OCI-LY7 (cell line): ENCODE measurements around the gene BARX2. TPM values are rescaled to one million over a fixed set of nuclear protein-coding genes. Genes with fewer than 3 reads are reported as not detected.
"Not testable (repeated sequence)": the region's sequence is repeated elsewhere in the genome, so short reads cannot be mapped to it uniquely, and the experiment has no call there.

ENCODE experiments used
- BruUV-seq: library from RNA; stranded (reverse); fragments of 400-500 nt; replicated peaks from 2 replicates; lab custom pipeline; 2021; lab: Mats Ljungman, UMichigan
- CTCF ChIA-PET: fragments of 300-600 bp; sonication (Branson Sonifier 250); formaldehyde crosslinking; loops from one replicate; lab custom pipeline; 2022; ENCODE audit warnings: antibody characterized with exemption; ENCODE audit not compliant: unreplicated experiment; lab: Charles Lee
- POLR2A ChIA-PET: fragments of 300-600 bp; sonication (Branson Sonifier 250); formaldehyde crosslinking; loops from one replicate; lab custom pipeline; 2022; ENCODE audit warnings: antibody characterized with exemption; lab: Charles Lee
- DNase-seq: peaks from one replicate; pipeline ENCODE4 v3.0.0-alpha.2; 2015; ENCODE audit warnings: low spot score
- H2AFZ ChIP-seq: fragments of 200-600 bp; sonication (generic), shearing (Covaris generic); 2 replicates; pipeline ENCODE4 v1.6.1; 2014; ENCODE audit warnings: mild to moderate bottlenecking, antibody characterized with exemption, low read length, moderate library complexity
- H3K27ac ChIP-seq: fragments of 200-600 bp; sonication (generic); 2 replicates; pipeline ENCODE4 v1.5.1; 2014; ENCODE audit warnings: mixed run types, low read depth, mild to moderate bottlenecking, moderate library complexity, low read length, inconsistent platforms; ENCODE audit not compliant: poor library complexity, severe bottlenecking
- H3K36me3 ChIP-seq: fragments of 200-600 bp; sonication (generic); 2 replicates; pipeline ENCODE4 v1.6.1; 2014; ENCODE audit warnings: mild to moderate bottlenecking, antibody characterized with exemption, low read length, moderate library complexity, mixed read lengths; ENCODE audit not compliant: insufficient read depth
- H3K4me1 ChIP-seq: fragments of 200-600 bp; sonication (generic); 2 replicates; pipeline ENCODE4 v1.5.1; 2014; ENCODE audit warnings: mild to moderate bottlenecking, low read length; ENCODE audit not compliant: insufficient read depth, poor library complexity, severe bottlenecking
- H3K4me2 ChIP-seq: fragments of 200-600 bp; sonication (generic); 2 replicates; pipeline ENCODE4 v1.6.1; 2014; ENCODE audit warnings: mild to moderate bottlenecking, low read length
- H3K4me3 ChIP-seq: fragments of 200-600 bp; sonication (generic); 2 replicates; pipeline ENCODE4 v1.5.1; 2014; ENCODE audit warnings: mild to moderate bottlenecking, low read depth, low read length; ENCODE audit not compliant: poor library complexity, severe bottlenecking
- H3K79me2 ChIP-seq: fragments of 200-600 bp; sonication (generic); 2 replicates; pipeline ENCODE4 v1.6.1; 2016; ENCODE audit warnings: low read depth, mild to moderate bottlenecking, low read length, moderate library complexity, mixed read lengths; ENCODE audit not compliant: insufficient read depth
- H3K9me2 ChIP-seq: fragments of 200-600 bp; sonication (generic); 2 replicates; pipeline ENCODE4 v1.6.1; 2016; ENCODE audit warnings: mild to moderate bottlenecking, low read length, mixed read lengths; ENCODE audit not compliant: insufficient read depth
- H3K9me3 ChIP-seq: fragments of 200-600 bp; sonication (generic); 2 replicates; pipeline ENCODE4 v1.6.1; 2014; ENCODE audit warnings: mild to moderate bottlenecking, mixed run types, low read length, mixed read lengths
- H4K20me1 ChIP-seq: fragments of 200-600 bp; sonication (generic); 2 replicates; pipeline ENCODE4 v1.6.1; 2014; ENCODE audit warnings: mild to moderate bottlenecking, antibody characterized with exemption, low read length, moderate library complexity, mixed read lengths; ENCODE audit not compliant: insufficient read depth
- CTCF ChIP-seq: fragments of 200-600 bp; sonication (generic); conservative IDR thresholded peaks from 2 replicates; pipeline ENCODE4 v1.5.1; 2014; ENCODE audit warnings: mild to moderate bottlenecking, antibody characterized with exemption, low read length, moderate library complexity, mixed read lengths
- EZH2phosphoT487 ChIP-seq: fragments of 200-600 bp; sonication (generic); IDR thresholded peaks from 2 replicates; pipeline ENCODE4 v1.6.1; 2018; ENCODE audit warnings: low read depth, borderline replicate concordance, mild to moderate bottlenecking, mixed run types, antibody characterized with exemption, low read length, moderate library complexity, mixed read lengths
- intact Hi-C: fragments of 100-400 bp; cut with micrococcal nuclease; formaldehyde crosslinking; loops from one replicate; pipeline ENCODE4 v1.10.0; 2022; ENCODE audit not compliant: unreplicated experiment
- total RNA-seq, 2 experiments: library from RNA; depleted of rRNA in 1 of 2; stranded (reverse); fragments of >200 nt in 1 of 2; shearing (Covaris generic) in 1 of 2; gene quantifications; 2 replicates each; pipeline ENCODE4 v1.2.3, GENCODE V29; 2014 to 2022

Gene BARX2
- total RNA-seq, 2 experiments from 2014 or later, result 0.06 to 0.23 TPM

- H3K4me3 ChIP-seq, result no peak overlapping the region
- no peaks in the 10 kb centered on the region for H3K9me3 ChIP-seq
Observed at GRCh38 chr11:129333873-129334272, 41.8 kb upstream of the BARX2 start.

GRCh38 chr11:129344301-129344940, 31.2 kb upstream of the BARX2 start:
- POLR2A ChIA-PET, result not testable (repeated sequence)

More at GRCh38 chr11:129333873-129334272, 41.8 kb upstream of the BARX2 start:
- Histone ChIP-seq H3K4me2 (no peak overlapping the region), H3K4me1 (no peaks in the 10 kb centered on the region), H3K9me2 (no peaks in the 10 kb centered on the region), H4K20me1 (no peaks in the 10 kb centered on the region), H3K79me2 (no peaks in the 10 kb centered on the region), H3K27ac (no peak overlapping the region), H2AFZ (no peak overlapping the region), H3K36me3 (no peaks in the 10 kb centered on the region)
- ChIA-PET POLR2A (interaction anchor here (0.6 kb wide), 1 partner anchor 331 kb away, joined by 5 read pairs; no protein-coding TSS in a partner anchor), CTCF (no interaction called here)
- BruUV-seq, result no TSS peak
- TF ChIP-seq CTCF (no peak), EZH2phosphoT487 (no peak)
- intact Hi-C loops, result loop anchor here (2.0 kb wide), 1 partner anchor 217 kb away; no protein-coding TSS in a partner anchor
- DNase-seq, result no peak

DNA sequence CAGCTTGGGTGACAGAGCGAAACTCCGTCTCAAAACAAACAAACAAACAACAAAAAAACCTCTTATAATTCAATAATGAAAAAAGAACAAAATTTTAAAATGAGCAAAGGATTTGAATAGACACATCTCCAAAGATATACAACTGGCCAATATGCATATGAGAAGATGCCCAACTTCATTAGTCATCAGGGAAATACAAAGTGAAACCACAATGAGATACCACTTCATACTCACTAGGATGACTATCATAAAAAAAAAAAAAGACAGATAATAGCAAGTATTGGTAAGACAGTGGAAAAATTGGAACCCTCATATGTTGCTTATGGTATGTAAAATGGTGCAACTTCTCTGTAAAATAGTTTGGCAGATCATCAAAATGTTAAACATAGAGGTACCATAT, 28.7 kb upstream of the BARX2 start:
- Histone ChIP-seq H4K20me1 (no peaks in the 10 kb centered on the region), H3K36me3 (no peaks in the 10 kb centered on the region), H2AFZ (no peak overlapping the region), H3K4me2 (no peak overlapping the region), H3K4me1 (no peaks in the 10 kb centered on the region), H3K9me2 (no peaks in the 10 kb centered on the region), H3K4me3 (no peak overlapping the region), H3K27ac (no peak overlapping the region), H3K79me2 (no peaks in the 10 kb centered on the region), H3K9me3 (no peaks in the 10 kb centered on the region)
- TF ChIP-seq EZH2phosphoT487 (no peak), CTCF (no peak)
- POLR2A ChIA-PET, result interaction anchor here (0.6 kb wide), 1 partner anchor 209 kb away, joined by 5 read pairs; no protein-coding TSS in a partner anchor
- no TSS peak for BruUV-seq
- intact Hi-C loops, result no loop called here
- CTCF ChIA-PET, result no interaction called here
- no peak for DNase-seq

More at GRCh38 chr11:129344301-129344940, 31.2 kb upstream of the BARX2 start:
- H3K27ac ChIP-seq, H4K20me1 ChIP-seq, H2AFZ ChIP-seq, H3K4me1 ChIP-seq, H3K4me2 ChIP-seq, BruUV-seq, intact Hi-C loops, H3K9me3 ChIP-seq, H3K36me3 ChIP-seq, H3K4me3 ChIP-seq, CTCF ChIA-PET, H3K79me2 ChIP-seq, H3K9me2 ChIP-seq, DNase-seq: not testable (repeated sequence)
